HL-60 (cell line): ENCODE measurements around the gene MME.

Source experiments
- GABPA ChIP-seq: IDR thresholded peaks from 2 replicates; pipeline ENCODE4 v1.6.1; 2012; ENCODE audit warnings: low read depth
- TF ChIP-seq, protein P1 (sequence below): IDR thresholded peaks from one replicate; pipeline ENCODE4 v1.5.1; 2011; ENCODE audit warnings: low read length, control low read depth, inconsistent platforms; ENCODE audit not compliant: insufficient read depth
- TF ChIP-seq, protein P2 (sequence below): IDR thresholded peaks from 2 replicates; pipeline ENCODE4 v1.6.1; 2012; ENCODE audit warnings: low read depth; ENCODE audit not compliant: insufficient replicate concordance

DNA sequence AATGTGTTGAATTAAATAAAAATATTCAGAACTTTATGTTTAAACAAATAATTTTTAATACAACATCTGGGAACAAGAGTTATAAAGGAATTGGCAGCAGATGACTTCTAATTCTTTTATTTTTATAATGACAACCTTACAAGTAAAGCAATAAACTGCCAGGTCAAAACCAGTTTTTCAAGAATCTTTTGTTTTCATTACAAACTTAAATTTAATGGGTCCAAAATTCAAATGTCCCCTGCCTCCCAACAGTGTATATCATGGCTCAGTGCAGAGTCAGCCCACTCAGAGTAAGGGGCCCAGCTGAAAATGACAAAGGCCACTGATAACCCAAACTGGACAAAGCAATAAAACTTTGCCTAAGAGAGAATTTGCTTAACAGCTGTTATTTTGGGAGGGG, 131.8 kb downstream of the MME start:
- TF ChIP-seq, protein P1, sequence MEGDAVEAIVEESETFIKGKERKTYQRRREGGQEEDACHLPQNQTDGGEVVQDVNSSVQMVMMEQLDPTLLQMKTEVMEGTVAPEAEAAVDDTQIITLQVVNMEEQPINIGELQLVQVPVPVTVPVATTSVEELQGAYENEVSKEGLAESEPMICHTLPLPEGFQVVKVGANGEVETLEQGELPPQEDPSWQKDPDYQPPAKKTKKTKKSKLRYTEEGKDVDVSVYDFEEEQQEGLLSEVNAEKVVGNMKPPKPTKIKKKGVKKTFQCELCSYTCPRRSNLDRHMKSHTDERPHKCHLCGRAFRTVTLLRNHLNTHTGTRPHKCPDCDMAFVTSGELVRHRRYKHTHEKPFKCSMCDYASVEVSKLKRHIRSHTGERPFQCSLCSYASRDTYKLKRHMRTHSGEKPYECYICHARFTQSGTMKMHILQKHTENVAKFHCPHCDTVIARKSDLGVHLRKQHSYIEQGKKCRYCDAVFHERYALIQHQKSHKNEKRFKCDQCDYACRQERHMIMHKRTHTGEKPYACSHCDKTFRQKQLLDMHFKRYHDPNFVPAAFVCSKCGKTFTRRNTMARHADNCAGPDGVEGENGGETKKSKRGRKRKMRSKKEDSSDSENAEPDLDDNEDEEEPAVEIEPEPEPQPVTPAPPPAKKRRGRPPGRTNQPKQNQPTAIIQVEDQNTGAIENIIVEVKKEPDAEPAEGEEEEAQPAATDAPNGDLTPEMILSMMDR: no peak
- TF ChIP-seq, protein P2, sequence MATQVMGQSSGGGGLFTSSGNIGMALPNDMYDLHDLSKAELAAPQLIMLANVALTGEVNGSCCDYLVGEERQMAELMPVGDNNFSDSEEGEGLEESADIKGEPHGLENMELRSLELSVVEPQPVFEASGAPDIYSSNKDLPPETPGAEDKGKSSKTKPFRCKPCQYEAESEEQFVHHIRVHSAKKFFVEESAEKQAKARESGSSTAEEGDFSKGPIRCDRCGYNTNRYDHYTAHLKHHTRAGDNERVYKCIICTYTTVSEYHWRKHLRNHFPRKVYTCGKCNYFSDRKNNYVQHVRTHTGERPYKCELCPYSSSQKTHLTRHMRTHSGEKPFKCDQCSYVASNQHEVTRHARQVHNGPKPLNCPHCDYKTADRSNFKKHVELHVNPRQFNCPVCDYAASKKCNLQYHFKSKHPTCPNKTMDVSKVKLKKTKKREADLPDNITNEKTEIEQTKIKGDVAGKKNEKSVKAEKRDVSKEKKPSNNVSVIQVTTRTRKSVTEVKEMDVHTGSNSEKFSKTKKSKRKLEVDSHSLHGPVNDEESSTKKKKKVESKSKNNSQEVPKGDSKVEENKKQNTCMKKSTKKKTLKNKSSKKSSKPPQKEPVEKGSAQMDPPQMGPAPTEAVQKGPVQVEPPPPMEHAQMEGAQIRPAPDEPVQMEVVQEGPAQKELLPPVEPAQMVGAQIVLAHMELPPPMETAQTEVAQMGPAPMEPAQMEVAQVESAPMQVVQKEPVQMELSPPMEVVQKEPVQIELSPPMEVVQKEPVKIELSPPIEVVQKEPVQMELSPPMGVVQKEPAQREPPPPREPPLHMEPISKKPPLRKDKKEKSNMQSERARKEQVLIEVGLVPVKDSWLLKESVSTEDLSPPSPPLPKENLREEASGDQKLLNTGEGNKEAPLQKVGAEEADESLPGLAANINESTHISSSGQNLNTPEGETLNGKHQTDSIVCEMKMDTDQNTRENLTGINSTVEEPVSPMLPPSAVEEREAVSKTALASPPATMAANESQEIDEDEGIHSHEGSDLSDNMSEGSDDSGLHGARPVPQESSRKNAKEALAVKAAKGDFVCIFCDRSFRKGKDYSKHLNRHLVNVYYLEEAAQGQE: no peak
- TF ChIP-seq GABPA: no peak
